Hematopoietic multipotent progenitor cell treated with erythropoietin and hydrocortisone succinate and interleukin-3 and kit ligand, for 4 days (in vitro differentiated cells): ENCODE measurements around the gene TRIM17.

Experiments
- DNase-seq: peaks from one replicate; pipeline ENCODE4 v3.0.0-alpha.2; 2015

TRIM17 gene

DNA sequence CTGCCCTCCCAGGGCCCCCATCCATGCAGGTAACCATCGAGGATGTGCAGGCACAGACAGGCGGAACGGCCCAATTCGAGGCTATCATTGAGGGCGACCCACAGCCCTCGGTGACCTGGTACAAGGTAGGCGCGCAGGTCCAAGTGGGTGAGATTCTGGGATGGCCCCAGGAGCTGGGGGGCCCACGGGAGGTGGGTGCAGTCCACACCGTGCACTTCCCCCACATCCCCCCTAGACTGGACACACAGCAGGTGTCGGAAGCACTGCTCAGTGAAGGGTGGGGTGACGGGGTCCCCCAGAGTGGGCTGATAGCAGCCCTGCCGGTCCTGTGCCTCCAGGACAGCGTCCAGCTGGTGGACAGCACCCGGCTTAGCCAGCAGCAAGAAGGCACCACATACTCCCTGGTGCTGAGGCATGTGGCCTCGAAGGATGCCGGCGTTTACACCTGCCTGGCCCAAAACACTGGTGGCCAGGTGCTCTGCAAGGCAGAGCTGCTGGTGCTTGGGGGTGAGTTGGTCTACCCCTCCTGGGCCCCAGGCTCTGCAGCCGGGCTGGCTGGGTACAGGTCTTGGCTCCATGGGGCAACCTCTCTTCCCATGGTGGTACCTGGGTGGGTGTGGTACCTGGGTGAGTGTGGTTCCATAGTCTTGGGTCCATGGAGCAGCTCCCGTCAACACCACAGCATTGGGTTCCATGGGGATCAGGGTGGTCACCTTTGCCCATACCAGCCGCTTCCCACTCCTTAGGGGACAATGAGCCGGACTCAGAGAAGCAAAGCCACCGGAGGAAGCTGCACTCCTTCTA is 50.4 kb downstream of the TRIM17 start:
- no peak for DNase-seq

DNA sequence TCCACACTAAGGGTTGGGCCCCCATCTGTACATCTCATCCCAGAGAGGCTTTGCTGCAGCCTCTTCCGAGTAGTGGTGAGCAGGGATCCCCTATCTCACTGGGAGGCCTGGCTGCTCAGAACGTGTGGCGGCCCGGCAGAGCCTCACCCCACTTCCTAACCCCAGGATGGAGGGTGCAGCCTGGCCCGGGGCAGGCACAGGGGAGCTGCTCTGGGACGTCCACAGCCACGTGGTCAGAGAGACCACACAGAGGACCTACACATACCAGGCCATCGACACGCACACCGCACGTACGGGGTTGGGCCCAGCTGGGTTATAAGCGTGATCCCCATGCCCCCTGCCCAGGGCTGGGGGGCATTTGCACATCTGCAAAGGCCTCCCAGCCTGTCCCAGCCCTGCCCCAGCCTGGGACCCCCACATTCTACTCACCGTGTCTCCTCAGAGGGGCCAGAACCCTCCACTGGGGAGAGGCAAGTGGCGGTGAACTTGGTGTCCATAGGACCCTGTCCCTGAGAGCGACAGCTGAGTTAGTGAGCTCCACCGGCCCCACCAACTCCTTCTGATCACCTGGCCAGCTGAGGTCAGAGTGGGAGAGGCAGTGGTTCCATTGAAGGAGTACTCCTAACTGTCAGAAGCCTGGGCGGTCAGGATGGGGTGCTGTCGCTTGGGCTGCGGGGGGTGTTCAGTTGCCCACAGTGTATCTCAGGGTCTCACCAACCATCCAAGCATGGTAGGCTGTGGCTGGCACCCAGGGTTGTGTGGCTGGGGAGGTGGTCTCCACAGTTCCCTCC is 51.2 kb downstream of the TRIM17 start:
- DNase-seq = no peak

DNA sequence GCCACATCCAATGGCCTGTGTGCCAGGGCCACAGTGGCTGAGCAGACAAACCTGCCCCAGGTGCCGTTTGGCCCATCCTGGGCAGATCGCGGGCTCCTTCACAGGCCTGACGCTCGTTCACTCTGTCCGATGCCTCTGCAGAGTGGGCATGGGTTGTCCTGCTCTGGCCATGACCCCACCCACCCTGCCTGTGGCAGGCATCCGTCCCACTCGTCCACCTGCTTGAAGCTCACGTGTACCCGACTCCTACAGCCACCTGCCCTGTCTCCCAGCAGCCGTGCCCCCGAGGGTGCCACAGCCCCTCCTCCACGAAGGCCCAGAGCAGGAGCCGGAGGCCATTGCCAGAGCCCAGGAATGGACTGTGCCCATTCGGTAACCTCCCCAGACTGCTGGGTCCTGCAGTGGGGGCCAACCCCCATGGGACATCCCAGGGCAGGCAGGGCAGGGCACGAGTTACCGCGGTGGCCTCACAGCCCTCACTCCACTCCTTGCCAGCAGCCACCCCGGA is 51.9 kb downstream of the TRIM17 start:
- no peak for DNase-seq

DNA sequence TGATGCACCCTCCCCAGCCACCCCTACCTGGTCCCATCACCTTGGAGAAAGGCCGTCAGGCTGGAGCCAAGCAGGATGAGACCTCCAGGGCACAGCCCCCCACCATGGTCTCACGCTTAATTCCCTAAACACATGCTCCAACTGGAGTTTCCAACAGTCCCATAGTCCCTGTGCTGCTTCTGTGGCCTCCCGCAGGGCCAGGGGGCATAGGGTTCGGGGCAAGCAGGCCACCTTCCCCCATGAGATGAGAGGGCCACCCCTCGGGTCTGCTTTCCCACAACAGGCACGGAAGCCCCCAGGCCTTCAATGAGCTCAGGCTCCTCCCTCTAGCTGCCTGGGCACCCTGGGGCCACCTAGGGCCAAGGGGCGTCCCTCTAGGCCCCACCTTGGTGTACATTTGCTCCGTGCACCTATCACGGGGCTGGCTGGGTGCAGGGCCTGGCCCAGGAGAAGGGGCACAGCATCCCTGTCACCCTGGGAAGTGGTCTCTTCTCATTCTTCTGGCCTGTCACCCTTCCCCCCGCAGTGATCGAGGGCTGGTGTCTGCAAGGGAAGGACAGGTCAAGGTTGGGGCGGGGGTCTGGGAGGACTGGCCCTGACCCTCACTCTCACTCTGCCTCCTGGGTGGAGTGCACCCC is 52.5 kb downstream of the TRIM17 start:
- no peak for DNase-seq

DNA sequence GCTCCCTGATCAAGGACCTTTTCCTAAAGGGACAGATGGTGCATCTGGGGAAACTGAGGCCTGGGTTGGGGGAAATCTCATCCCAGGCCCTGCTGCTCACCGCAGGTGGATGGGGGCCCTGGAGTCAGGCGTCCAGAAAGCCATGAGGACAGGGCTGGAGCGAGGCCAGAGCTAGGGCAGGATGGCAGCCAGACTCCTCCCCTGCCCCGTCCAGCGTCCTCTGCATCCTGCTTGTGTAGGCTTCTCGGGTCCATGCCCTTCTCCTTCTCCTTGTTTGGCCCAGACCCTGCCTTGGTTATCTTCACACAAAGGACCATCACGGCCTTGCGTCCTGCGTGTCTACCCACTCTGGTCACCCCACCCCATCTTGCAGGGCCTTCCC is 53.0 kb downstream of the TRIM17 start:
- no peak for DNase-seq

DNA sequence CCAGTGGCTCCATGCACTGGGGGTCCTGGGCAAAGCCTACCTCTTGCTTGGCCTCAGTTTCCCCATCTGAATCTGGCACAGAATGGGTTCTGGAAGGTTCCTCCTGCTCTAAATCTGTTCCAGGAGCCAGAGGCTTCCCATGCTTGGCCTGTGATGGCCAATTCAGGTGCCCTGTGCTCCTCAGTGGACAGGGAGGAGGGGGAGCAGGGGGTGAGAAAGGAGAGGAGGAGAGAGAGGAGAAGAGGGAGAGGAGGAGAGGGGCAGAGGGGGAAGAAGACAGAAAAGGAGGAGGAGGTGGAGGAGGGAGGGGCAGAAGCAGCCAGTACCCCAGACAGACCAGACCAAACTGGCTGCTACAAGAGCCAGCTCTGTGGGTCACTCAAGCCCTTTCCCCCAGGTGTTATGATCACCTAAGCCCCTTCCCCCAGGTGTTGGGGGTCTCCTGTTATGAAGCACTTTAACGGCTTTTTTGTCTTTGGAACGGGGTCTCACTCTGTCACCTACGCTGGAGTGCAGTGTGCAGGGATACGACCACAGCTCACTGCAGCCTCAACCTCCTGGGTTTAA is 53.7 kb downstream of the TRIM17 start:
- DNase-seq = no peak

DNA sequence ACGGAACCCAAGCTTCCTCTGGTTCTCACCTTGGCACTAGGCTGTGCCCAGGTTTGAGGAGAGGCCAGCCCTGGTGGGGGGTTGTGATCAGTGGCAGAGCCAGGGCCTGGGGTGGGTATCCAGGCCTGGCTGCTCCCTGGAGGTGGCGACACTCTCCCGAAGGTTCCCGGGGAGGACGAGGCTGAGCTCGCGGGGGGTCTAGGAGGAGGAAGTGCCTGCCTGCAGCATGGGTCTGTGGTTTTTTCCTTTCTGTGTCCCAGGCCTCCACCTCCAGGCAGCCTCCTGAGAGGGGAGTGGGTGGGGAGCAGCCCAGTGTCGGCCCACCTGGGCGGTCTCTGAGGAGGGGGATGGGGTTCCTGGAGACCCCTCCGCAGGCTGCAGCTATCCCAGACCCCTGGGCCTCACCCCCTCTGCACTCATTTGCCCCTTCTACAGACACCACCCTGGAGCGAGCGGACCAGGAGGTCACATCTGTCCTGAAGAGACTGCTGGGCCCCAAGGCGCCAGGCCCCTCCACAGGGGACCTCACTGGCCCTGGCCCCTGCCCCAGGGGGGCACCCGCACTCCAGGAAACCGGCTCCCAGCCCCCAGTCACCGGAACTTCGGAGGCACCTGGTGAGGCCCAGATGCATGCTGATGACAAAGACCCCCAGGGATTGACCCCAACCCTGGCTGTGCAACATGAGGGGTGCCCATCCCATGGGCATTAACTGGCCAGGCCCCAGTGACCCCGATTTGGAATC is 54.3 kb downstream of the TRIM17 start:
- no peak for DNase-seq

DNA sequence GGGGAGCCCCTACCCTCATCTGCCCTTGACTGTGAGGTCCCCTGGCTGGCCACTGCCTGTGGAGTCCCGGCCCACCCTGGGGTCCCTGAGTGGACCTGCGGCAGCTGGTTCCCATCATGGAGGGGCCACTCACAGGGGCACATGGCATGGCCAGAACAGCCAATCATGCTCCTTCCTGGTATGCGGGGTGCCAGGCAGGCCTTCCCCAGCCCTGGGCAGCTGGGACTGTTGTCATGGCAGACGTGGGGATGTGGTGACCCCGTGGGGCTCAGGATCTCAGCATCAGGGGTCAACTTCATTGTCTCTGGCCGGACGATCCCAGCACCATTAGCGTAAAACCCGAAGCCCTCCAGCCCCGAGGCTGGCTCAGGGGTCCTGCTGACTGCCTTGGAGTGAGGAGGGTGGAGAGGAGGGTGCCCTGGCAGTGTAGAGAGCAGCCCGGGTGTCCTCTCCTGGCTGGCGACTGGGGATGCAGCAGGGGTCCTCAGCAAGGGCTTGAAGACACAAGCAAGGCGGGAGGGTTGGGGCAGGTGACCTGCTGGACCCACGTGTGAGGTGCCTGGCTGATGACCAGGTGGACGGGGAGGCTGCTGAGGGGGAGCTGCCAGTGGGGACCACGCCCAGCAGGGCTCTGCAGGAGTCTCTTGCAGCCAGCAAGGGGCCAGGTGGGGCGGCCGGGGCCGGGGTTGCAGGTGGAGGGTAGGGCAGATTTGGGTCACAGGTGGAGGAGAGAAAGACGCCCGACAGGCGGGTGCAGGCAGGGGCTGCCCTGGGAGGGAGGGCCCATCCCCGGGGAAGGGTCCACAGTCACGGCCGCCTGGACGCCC is 55.1 kb downstream of the TRIM17 start:
- no peak for DNase-seq

DNA sequence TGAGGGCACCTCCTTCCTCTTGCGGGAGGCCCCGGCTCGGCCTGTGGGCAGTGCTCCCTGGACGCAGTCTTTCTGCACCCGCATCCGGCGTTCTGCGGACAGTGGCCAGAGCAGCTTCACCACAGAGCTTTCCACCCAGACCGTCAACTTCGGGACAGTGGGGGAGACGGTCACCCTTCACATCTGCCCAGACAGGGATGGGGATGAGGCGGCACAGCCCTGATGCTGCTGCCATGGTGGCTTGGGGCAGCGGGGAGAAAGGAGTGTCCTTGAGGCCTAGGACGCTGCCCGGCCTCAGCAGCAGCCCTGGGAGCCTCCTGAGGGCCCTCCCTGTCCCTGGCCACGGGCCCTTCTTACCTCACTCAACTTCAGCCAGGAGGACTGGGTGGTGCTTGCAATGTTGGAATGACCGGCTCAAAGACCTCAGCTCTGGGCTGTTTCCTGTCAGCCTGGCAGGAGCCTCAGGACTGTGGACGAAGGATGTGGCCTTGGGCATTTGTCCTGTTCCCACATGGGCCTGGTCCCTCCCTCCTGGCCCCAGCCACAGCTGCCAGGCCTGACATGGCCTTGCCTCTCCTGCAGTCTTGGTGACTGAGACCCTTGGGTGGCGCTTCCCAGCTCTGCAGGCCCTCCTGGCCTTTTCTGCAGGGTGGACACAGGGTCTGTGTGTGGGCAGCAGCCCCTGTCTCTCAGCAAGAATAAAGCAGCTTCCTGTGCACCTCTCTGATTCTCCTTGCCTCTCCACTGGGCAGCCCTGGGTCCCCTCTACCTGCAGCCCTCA is 55.9 kb downstream of the TRIM17 start:
- DNase-seq = no peak

DNA sequence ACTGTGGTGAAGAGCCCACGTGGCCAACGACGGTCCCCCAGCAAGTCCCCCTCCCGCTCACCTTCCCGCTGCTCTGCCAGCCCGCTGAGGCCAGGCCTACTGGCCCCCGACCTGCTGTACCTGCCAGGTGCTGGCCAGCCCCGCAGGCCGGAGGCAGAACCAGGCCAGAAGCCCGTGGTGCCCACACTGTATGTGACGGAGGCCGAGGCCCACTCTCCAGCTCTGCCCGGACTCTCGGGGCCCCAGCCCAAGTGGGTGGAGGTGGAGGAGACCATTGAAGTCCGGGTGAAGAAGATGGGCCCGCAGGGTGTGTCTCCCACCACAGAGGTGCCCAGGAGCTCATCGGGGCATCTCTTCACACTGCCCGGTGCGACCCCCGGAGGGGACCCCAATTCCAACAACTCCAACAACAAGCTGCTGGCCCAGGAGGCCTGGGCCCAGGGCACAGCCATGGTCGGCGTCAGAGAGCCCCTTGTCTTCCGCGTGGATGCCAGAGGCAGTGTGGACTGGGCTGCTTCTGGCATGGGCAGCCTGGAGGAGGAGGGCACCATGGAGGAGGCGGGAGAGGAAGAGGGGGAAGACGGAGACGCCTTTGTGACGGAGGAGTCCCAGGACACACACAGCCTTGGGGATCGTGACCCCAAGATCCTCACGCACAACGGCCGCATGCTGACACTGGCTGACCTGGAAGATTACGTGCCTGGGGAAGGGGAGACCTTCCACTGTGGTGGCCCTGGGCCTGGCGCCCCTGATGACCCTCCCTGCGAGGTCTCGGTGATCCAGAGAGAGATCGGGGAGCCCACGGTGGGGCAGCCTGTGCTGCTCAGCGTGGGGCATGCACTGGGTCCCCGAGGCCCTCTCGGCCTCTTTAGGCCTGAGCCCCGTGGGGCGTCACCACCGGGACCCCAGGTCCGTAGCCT is 56.8 kb downstream of the TRIM17 start:
- no peak for DNase-seq

DNA sequence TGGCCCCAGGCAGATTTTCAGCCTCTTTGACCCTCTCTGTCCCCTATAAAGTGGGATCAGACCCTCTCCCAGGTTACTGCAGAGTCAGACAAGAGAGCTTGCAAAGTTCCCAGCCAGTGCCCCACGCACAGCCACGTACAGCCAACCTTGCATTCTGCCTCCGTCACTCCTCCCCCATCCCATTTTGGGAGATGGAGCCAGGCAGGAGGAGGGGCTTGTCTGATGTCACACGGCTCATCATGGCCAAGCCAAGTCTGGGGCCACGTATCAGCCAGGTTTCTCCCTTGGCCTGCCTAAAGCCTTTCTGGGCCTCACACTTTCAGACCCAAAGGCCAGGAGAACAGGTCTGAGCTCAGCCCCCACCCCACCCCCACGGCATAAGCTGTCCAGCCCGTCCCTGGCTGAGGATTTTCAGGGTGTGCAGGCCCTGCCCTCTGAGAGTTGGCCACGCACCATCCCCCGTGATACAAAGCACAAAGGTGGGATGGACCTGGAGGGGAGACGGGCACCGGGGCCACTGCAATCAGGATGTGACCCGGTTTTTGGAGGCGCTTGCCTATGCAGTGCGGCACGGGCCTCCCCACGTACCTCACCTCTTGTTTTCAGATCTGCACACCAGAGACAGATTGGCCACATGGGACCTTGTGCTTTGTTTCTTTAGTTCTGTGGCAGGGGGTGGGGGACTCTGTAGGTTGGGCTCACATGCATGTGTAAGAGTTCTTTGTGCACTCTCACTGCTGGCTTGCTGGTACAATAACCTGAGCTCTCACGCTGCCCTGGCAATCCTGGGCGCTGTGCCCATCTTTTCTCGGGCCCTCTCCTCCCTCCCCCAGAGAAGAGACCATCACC is 57.7 kb downstream of the TRIM17 start:
- no peak for DNase-seq

DNA sequence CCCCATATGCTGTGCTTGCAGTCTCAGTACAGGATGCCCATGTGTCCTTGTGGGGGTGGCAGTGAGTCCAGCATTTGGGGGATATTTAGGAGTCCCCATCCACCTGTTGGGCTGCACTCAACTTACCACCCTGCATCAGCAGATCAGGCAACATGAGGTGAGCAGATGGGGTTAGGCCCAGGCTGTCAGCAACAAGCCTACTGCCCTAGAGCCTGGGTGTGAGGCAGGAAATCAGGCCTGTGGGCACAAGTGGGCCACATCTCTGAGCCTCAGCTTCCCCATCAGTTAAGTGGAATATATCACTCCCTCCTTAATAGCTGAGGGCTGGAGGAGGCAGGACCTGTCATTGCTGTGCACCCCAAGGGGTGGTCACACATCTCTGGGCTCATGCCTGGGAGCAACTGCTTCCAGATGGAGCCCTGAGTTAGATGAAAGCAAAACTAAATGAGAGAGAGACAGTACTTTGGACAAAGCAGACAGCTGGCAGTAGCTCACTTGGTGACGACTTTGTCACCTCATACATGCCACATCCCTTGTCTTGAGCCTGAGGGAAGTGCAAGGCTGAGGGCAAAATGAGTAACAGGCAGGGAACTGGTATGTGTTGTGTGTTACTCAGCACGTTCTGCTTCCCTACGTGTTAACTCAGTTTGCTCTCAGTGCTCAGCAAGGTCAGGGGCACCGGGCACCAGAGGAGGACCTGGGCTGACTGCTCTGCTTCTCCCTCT is 58.5 kb downstream of the TRIM17 start:
- no peak for DNase-seq
